Measurements from ENCODE around the gene PDZRN3.

DNA sequence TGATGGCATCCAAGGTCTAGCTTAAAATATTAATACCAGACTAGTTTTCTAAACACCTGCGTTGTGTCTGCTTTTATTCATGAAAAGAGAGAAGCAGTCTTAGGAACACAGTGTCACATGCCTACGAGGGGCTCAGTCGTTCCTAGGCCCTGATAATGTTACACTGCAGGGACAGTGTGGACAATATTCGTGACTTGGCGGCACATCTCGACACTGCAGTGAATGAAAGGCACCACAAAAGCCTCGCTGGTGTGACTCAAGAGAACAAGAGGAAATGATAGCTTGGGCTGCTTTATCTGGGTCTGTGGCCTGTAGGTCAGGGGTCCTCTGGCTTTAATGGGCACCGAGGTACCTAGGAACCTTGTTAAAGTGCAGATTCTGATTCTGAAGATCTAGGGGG lies 226.7 kb downstream of the PDZRN3 start:
- TF ChIP-seq, protein P1, sequence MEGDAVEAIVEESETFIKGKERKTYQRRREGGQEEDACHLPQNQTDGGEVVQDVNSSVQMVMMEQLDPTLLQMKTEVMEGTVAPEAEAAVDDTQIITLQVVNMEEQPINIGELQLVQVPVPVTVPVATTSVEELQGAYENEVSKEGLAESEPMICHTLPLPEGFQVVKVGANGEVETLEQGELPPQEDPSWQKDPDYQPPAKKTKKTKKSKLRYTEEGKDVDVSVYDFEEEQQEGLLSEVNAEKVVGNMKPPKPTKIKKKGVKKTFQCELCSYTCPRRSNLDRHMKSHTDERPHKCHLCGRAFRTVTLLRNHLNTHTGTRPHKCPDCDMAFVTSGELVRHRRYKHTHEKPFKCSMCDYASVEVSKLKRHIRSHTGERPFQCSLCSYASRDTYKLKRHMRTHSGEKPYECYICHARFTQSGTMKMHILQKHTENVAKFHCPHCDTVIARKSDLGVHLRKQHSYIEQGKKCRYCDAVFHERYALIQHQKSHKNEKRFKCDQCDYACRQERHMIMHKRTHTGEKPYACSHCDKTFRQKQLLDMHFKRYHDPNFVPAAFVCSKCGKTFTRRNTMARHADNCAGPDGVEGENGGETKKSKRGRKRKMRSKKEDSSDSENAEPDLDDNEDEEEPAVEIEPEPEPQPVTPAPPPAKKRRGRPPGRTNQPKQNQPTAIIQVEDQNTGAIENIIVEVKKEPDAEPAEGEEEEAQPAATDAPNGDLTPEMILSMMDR (IDR thresholded peaks at IDR 0.05) = no peak
- no peak for TF ChIP-seq POLR2A (IDR thresholded peaks at IDR 0.05)
